GM21528 (cell line): ENCODE results near the gene CDK14.
A peak's percentile ranks its signal among the peaks of the same experiment; 100 is the strongest.

Experiments
- ATAC-seq: cut with Tn5 transposase; IDR thresholded peaks from one replicate; pipeline ENCODE4 v1.9.1; 2021; ENCODE audit warnings: mild to moderate bottlenecking, moderate library complexity; ENCODE audit not compliant: unreplicated experiment, low FRiP score

CDK14 gene

DNA sequence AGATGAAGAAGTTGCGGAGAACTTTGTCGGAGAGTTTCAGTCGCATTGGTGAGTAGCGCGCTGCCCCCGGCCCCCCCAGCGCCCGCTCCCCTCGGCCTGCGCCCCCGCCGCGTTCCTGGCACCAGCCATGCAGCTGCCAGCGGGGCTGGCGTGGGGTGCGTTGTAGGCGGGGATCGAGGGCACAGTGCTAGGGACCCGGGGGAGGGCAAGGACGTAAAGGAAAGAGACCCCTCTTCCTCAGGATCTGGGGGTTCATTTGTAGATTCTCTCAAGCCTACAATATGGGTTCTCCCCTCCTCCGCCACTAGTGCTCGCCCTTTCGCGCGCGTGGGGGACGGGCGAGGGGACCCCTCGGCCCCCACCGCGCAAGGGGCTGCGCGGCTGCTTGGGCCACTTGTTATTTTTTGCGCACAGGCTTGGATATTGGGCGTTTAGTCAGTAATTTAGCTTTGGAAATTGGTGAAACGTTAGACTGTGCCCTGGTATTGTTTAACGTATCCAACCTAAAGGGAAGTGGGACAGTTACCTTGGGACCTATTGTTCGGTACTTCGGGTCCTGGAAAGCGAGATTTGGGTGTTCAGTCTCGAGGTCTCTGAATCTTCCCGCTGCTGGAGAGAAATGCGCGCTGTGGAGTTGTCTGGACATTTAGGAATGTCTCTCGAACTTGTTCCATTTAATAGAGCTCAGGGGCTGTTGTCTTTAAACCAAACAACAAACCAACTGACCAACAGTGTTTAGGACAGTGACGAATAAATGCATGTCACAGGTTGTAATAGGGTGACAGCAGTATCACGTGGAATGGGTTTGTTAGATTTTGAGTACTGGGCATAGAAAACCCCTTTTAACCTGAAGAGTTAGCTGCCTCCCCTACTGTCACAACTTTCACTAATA, 796 bp downstream of the CDK14 start:
- ATAC-seq, result peak; percentile 33

GRCh38 chr7:90597563-90598253, 1.6 kb downstream of the CDK14 start:
- ATAC-seq, result no peak

- ATAC-seq, result no peak
Observed at GRCh38 chr7:90599038-90599437, 2.9 kb downstream of the CDK14 start.

GRCh38 chr7:90599892-90600555, 3.9 kb downstream of the CDK14 start:
- ATAC-seq, result no peak

DNA sequence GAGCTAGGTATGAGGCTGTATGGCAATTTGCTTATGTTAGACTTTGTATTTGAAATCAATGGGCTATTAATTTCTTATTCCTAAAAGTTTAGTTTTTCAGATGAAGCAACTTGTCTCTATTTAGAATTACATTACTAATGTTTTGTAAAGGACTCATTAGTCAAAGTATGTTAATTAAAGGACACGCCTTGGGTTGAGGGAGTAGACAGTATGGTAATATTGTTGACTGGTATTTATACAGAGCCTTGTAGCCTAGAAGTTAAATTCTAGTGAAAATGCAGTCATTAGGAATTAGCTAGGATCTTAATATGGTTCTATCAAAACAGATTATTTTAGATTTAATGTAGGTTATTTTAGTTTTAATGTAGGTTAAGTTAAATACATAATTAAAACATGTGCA, 6.2 kb downstream of the CDK14 start:
- no peak for ATAC-seq

DNA sequence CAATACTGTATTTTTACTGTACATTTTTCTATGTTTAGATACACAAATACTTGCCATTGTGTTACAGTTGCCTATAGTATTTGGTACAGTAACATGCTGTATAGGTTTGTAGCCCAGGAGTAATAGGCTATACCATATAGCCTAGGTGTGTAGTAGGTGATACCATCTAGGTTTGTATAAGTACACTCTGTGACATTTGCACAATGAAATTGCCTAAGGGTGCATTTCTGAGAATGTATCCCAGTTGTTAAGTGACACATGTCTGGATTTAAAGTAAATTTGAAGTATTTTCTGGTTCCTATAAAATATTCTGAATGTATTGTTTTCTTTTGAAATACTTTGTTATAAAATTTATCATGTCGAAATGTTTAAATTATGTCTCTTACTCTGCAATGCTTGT, 7.2 kb downstream of the CDK14 start:
- no peak for ATAC-seq

GRCh38 chr7:90604383-90604782, 8.3 kb downstream of the CDK14 start:
- no peak for ATAC-seq

GRCh38 chr7:90605055-90605454, 8.9 kb downstream of the CDK14 start:
- no peak for ATAC-seq

- ATAC-seq, result no peak
Observed at GRCh38 chr7:90607196-90607595, 11.1 kb downstream of the CDK14 start.

- no peak for ATAC-seq
Observed at GRCh38 chr7:90610105-90610504, 14.0 kb downstream of the CDK14 start.

DNA sequence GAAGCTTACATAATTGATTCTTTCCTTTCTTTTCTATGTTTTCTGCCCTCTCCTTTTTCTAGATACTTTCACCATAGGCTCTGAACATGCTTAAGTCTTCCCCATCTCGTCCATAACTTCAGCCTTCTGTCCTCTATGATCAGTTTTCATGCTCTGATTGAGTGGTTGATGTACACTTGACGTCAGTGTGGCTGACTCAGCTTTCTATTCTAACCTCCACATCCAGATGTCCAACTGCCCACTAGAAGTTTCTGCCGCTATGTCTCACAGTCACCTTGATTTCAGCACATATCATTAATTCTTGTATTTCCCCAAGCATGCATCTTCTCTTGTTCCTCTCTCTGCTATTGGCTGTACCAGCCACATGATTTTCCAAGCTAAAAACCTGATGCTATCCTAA, 15.0 kb downstream of the CDK14 start:
- ATAC-seq, result no peak

- peak; percentile 93 for ATAC-seq
Observed at GRCh38 chr7:90613088-90613498, 17.0 kb downstream of the CDK14 start.

GRCh38 chr7:90617442-90617841, 21.3 kb downstream of the CDK14 start:
- no peak for ATAC-seq

GRCh38 chr7:90618876-90619275, 22.8 kb downstream of the CDK14 start:
- no peak for ATAC-seq

DNA sequence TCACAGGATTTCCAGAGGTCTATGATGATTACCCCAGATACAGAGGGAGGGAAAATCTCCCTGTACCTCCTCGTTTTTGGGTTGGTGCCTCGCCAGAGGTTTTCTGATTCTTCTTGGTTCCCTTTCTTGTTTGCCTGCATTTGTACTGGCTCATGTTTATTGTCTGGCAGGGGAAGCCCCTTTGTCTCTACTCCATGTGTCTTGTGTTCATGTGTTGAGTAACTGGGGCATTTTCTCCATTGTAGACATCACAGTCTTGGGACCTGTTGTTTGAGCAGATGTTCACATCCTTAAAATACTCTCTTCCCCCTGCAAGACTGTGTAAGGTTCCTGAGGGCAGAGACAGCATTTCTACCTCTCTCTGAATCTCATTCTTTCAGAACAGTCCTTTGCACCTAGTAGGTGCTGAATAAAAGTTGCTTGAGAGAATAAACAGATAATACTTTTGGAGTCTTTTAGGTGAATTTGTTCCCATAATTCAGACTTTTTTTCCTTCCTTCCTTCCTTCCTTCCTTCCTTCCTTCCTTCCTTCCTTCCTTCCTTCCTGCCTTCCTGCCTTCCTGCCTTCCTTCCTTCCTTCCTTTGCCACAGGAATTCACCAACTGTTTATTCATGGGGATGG, 25.1 kb downstream of the CDK14 start:
- ATAC-seq, result no peak

- no peak for ATAC-seq
Observed at GRCh38 chr7:90621747-90622140, 25.6 kb downstream of the CDK14 start.

DNA sequence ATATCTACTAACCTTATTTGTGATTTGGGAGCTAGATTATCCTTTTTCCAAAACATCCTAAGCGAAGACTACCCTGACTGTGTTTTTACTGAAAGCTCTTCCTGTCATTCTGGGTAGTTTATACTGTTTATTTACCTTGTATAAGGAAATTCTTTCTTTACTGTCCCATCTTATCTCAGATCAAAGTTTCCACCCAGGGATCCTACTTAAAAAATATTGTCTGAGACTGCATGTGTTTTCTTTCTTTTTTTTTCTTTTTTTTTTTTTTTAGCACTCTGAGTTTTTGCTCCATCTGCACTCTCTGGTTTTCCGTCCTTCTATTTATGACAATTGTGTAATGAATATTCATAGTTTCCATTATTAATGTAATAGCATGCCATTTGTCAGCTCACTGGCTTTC, 26.5 kb downstream of the CDK14 start:
- no peak for ATAC-seq

- ATAC-seq, result no peak
Observed at GRCh38 chr7:90624225-90624911, 28.2 kb downstream of the CDK14 start.

DNA sequence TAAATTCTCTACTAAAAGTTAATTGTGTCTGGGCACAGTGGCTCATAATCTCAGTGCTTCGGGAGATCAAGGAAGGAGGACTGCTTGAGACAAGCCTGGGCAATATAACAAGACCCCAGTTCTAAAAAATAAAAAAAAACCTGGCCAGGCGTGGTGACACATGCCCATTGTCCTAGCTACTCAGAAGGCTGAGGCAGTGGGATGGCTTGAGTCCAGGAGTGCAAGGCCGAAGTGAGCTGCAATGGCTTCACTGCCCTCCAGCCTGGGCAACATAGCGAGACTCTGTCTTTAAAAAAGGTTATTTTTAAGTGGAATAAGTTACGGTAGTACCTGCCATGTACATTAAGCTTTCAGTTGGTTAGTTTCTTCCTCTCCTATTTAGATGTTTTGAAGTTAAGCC, 28.9 kb downstream of the CDK14 start:
- no peak for ATAC-seq

DNA sequence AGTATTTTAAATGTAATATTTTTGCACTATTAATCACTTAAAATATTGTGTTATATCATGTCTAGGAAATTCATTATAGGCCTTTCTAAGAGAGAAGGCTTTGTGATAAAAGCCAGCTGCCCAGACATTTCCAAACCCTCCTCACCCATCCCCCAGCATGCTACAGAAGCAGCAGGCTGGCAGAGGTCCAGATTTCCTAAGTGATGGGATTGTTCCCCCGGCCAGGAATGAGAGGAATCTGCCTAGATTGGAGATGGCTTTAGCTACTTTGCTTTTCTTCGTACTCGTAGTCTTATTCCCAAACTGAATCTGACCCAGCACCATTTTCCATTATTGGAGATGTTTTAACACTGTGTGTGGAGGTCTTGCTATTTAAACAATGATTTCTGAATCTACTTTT, 29.4 kb downstream of the CDK14 start:
- ATAC-seq, result no peak
